GM12875 (cell line): ENCODE results near the gene MME.

ENCODE experiments used
- H3K4me3 ChIP-seq: one replicate; pipeline ENCODE4 v1.5.1; 2011; ENCODE audit warnings: low read depth, low read length, control low read depth
- TF ChIP-seq, protein P1 (sequence below): IDR thresholded peaks from 2 replicates; pipeline ENCODE4 v1.5.1; 2011; ENCODE audit warnings: low read depth, mild to moderate bottlenecking, control low read depth, inconsistent platforms, low read length, moderate library complexity, borderline replicate concordance; ENCODE audit not compliant: insufficient read depth

The MME gene

DNA sequence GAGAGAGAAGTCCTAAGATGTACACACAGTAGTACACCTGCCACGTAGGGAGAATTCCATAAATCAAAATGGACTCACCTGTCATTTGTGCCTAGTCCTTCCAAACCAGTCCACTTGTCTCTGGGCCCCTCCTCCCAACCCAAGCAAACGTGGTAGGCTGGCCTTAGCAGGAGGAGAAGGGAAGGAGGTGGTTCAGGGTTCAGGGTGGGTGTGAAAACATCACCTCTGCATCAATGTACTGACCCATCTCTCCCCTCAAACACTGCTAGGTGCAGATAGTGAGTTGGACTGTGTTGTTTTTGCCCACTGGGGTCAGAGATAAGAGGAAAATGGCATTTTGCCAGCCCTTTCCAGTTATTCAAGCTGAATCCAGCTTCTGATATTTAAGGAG, 99.3 kb downstream of the MME start:
- H3K4me3 ChIP-seq, result no peak overlapping the region
- TF ChIP-seq, protein P1, sequence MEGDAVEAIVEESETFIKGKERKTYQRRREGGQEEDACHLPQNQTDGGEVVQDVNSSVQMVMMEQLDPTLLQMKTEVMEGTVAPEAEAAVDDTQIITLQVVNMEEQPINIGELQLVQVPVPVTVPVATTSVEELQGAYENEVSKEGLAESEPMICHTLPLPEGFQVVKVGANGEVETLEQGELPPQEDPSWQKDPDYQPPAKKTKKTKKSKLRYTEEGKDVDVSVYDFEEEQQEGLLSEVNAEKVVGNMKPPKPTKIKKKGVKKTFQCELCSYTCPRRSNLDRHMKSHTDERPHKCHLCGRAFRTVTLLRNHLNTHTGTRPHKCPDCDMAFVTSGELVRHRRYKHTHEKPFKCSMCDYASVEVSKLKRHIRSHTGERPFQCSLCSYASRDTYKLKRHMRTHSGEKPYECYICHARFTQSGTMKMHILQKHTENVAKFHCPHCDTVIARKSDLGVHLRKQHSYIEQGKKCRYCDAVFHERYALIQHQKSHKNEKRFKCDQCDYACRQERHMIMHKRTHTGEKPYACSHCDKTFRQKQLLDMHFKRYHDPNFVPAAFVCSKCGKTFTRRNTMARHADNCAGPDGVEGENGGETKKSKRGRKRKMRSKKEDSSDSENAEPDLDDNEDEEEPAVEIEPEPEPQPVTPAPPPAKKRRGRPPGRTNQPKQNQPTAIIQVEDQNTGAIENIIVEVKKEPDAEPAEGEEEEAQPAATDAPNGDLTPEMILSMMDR, result no peak

DNA sequence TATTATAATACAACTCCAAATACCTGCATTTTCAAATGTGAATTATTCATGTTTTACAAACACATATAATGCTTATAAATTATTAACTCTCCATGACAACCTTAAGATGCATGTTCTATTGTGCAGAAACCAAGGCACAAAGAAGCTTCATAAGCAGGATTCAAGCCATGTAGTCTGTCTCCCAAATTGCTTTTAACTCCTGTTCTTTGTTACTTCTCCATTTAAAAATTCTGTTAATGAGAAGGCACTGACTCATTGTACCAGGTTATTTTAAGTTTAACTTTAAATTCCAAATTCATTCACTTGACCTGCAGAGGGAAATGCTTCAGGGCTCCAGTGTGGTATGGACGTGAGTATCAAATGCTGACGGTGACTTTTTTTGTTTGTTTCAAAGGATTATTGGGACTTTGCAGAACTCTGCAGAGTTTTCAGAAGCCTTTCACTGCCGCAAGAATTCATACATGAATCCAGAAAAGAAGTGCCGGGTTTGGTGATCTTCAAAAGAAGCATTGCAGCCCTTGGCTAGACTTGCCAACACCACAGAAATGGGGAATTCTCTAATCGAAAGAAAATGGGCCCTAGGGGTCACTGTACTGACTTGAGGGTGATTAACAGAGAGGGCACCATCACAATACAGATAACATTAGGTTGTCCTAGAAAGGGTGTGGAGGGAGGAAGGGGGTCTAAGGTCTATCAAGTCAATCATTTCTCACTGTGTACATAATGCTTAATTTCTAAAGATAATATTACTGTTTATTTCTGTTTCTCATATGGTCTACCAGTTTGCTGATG, 100.0 kb downstream of the MME start:
- H3K4me3 ChIP-seq, result no peak overlapping the region

DNA sequence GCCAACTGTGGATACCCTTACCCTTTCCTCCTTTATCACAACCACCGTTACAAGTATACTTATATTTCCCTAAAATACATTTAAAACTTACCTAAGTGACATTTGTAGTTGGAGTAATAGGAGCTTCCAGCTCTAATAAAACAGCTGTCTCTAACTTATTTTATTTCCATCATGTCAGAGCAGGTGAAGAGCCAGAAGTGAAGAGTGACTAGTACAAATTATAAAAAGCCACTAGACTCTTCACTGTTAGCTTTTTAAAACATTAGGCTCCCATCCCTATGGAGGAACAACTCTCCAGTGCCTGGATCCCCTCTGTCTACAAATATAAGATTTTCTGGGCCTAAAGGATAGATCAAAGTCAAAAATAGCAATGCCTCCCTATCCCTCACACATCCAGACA, 102.3 kb downstream of the MME start:
- TF ChIP-seq, protein P1, result no peak
- no peak overlapping the region for H3K4me3 ChIP-seq

More for the DNA sequence above, 100.0 kb downstream of the MME start:
- TF ChIP-seq, protein P1, result no peak

DNA sequence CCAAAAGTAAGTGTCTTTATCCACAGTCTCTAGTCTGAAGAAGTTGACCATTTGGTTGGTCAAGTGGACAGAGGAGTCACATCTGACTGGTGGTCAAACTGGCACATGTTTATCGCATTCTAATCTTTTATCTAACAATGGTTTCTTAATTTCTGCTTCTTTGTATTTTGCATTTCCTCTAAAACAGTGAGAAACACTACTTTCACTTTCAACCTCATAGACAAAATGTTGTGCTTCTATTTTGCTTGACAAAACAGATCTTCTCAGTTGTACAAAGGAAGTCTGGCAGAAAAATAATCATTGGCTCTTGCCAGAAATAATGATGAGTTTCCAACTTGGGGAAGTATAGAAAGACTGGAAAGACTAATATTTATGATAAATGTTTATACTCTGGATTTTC, 103.9 kb downstream of the MME start:
- no peak overlapping the region for H3K4me3 ChIP-seq

DNA sequence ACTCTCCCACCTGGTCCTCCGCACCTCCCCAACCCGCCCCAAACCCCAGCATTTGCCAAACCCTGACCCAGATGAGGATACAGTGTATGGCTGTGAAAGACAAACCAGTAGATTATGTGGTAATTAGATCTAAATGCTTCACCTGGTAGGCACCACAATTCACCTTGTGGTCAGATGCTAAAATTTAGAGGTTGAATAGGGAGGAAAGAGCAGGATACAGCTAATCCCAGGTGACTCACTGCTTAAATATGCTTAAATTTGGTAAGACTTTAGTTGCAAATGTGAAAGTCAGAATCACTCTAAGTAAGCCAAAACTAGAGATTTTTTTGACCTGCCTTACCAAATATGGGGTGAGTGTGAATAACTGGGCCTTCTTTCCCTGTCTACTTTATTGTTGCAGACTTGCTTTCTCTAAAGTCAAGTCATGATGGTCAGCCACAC, 105.5 kb downstream of the MME start:
- TF ChIP-seq, protein P1, result no peak
- no peak overlapping the region for H3K4me3 ChIP-seq

More for the DNA sequence above, 103.9 kb downstream of the MME start:
- TF ChIP-seq, protein P1, result no peak

DNA sequence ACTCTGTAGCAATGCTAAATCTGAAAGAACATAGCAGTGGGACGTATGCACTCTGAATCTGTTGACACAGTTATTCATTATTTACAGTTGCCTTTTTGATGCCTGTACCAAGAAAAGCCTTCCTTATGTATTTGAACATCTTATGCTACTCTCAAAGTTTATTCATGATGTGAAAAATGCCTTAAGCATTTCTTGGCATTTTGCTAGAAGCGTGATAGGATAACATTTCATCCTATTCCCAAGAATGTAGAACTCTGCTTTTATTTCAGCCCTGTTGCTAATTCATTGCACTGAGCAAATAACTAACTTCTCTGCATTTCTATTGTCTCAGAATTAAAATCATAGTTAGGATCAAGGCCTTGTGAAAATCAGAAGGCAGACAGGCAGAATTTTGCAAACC, 107.9 kb downstream of the MME start:
- TF ChIP-seq, protein P1, result no peak
- H3K4me3 ChIP-seq, result no peak overlapping the region

DNA sequence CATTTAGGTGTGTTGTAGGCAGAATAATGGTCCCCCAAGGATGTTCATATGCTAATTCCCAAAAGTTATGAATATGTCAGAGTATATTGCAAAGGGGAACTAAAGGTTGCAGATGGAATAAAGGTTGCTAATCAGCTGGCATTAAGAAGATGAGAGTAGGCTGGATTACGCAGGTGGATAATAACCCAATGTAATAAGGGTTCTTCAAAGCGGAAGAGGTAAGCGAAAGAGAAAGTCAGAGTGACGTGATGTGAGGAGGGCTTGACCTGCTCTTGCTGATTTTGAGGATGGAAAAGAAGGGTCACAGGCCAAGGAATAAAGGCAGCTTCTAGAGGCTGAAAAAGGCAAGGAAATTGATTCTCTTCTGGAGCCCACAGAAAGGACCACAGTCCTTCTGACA, 109.4 kb downstream of the MME start:
- H3K4me3 ChIP-seq, result no peak overlapping the region
- TF ChIP-seq, protein P1, result no peak
